ENCODE measurements around the gene NKAPL. TPM values are rescaled to one million over a fixed set of nuclear protein-coding genes. Genes with fewer than 3 reads are reported as not detected.

Gene NKAPL
- total and polyA plus RNA-seq, 10 of the 15 experiments (the other 5 are each of a cell fraction or from before 2014, with no cell fraction given), result 0.10 to 0.48 (median 0.19) TPM; not detected in 1

DNA sequence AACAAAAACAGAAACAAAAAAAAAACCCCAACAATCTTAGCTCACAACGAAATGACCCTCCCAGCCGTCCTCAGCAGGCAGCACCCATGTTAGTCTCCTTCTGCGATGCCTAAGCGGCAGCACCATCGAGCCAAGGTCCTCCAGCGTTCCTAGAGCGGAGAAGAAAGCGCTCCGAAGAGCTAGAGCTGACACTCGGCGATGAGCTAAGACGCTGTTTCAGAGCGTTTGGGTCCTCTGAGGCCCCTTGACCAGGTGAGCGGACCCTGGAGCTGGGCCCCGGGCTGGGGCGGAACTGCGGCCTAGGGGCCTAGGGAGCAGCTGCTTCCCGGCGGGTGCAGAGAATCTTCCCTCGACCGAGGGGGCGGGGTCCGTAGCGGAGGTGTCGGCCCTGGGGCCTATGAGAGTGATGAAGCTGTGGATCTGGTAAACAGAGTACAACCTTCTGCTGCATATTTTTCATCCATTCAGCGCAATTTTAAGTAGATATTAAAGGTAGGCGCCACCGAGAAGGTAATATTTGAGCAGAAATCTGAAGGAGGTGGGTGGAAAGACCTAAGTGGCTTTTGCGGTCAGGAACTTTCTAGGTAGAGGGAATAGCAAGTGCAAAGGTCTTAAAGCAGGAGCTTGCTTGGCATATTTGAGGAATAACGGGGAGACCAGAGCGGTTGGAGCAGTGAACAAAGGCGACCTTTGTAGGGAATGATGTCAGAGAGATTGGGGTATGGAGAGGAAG lies 8.0 kb downstream of the NKAPL start, which contains the start of gene ZSCAN26 (continued):
- TF ChIP-seq, protein P1, sequence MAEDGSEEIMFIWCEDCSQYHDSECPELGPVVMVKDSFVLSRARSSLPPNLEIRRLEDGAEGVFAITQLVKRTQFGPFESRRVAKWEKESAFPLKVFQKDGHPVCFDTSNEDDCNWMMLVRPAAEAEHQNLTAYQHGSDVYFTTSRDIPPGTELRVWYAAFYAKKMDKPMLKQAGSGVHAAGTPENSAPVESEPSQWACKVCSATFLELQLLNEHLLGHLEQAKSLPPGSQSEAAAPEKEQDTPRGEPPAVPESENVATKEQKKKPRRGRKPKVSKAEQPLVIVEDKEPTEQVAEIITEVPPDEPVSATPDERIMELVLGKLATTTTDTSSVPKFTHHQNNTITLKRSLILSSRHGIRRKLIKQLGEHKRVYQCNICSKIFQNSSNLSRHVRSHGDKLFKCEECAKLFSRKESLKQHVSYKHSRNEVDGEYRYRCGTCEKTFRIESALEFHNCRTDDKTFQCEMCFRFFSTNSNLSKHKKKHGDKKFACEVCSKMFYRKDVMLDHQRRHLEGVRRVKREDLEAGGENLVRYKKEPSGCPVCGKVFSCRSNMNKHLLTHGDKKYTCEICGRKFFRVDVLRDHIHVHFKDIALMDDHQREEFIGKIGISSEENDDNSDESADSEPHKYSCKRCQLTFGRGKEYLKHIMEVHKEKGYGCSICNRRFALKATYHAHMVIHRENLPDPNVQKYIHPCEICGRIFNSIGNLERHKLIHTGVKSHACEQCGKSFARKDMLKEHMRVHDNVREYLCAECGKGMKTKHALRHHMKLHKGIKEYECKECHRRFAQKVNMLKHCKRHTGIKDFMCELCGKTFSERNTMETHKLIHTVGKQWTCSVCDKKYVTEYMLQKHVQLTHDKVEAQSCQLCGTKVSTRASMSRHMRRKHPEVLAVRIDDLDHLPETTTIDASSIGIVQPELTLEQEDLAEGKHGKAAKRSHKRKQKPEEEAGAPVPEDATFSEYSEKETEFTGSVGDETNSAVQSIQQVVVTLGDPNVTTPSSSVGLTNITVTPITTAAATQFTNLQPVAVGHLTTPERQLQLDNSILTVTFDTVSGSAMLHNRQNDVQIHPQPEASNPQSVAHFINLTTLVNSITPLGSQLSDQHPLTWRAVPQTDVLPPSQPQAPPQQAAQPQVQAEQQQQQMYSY (CRISPR knock-in tag; IDR thresholded peaks at IDR 0.05), result no peak
- TF ChIP-seq, protein P2, sequence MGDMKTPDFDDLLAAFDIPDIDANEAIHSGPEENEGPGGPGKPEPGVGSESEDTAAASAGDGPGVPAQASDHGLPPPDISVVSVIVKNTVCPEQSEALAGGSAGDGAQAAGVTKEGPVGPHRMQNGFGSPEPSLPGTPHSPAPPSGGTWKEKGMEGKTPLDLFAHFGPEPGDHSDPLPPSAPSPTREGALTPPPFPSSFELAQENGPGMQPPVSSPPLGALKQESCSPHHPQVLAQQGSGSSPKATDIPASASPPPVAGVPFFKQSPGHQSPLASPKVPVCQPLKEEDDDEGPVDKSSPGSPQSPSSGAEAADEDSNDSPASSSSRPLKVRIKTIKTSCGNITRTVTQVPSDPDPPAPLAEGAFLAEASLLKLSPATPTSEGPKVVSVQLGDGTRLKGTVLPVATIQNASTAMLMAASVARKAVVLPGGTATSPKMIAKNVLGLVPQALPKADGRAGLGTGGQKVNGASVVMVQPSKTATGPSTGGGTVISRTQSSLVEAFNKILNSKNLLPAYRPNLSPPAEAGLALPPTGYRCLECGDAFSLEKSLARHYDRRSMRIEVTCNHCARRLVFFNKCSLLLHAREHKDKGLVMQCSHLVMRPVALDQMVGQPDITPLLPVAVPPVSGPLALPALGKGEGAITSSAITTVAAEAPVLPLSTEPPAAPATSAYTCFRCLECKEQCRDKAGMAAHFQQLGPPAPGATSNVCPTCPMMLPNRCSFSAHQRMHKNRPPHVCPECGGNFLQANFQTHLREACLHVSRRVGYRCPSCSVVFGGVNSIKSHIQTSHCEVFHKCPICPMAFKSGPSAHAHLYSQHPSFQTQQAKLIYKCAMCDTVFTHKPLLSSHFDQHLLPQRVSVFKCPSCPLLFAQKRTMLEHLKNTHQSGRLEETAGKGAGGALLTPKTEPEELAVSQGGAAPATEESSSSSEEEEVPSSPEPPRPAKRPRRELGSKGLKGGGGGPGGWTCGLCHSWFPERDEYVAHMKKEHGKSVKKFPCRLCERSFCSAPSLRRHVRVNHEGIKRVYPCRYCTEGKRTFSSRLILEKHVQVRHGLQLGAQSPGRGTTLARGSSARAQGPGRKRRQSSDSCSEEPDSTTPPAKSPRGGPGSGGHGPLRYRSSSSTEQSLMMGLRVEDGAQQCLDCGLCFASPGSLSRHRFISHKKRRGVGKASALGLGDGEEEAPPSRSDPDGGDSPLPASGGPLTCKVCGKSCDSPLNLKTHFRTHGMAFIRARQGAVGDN (IDR thresholded peaks at IDR 0.05), result peak; percentile 78; the same call in 1 of the 2 replicates
- TF ChIP-seq, protein P3, sequence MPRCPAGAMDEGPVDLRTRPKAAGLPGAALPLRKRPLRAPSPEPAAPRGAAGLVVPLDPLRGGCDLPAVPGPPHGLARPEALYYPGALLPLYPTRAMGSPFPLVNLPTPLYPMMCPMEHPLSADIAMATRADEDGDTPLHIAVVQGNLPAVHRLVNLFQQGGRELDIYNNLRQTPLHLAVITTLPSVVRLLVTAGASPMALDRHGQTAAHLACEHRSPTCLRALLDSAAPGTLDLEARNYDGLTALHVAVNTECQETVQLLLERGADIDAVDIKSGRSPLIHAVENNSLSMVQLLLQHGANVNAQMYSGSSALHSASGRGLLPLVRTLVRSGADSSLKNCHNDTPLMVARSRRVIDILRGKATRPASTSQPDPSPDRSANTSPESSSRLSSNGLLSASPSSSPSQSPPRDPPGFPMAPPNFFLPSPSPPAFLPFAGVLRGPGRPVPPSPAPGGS (IDR thresholded peaks at IDR 0.05; ENCODE audit: borderline replicate concordance, insufficient read depth, low read depth, low read length, poor library complexity, severe bottlenecking), result no peak
- TF ChIP-seq SPI1 (IDR thresholded peaks at IDR 0.05; ENCODE audit: borderline replicate concordance, insufficient read depth, low read depth, low read length) (no peak), ZNF217 (IDR thresholded peaks at IDR 0.05) (no peak), ZNF274 (IDR thresholded peaks at IDR 0.05; ENCODE audit: insufficient read depth, insufficient read length) (no peak), CEBPB (IDR thresholded peaks at IDR 0.05; ENCODE audit: borderline replicate concordance in 1 of 2, low read depth in 2 of 2, low read length in 2 of 2) (no peak), MXI1 (IDR thresholded peaks at IDR 0.05; ENCODE audit: low read depth, low read length) (0 out of 2 replicates have a peak, but pooled peaks have one; percentile 32), HDGF (IDR thresholded peaks at IDR 0.05) (0 out of 2 replicates have a peak, but pooled peaks have one; percentile 60), JUNB (IDR thresholded peaks at IDR 0.05) (no peak), NFYB (IDR thresholded peaks at IDR 0.05; ENCODE audit: insufficient read depth, low read depth, low read length) (no peak), POLR2A (IDR thresholded peaks at IDR 0.05; ENCODE audit: low read depth, low read length) (peak; percentile 82), TCF3 (IDR thresholded peaks at IDR 0.05; ENCODE audit: borderline replicate concordance, insufficient read depth, low read depth, low read length) (no peak), TARDBP (IDR thresholded peaks at IDR 0.05; ENCODE audit: borderline replicate concordance) (no peak), STAT3 (IDR thresholded peaks at IDR 0.05; ENCODE audit: low read depth, low read length) (no peak), KAT2A (conservative IDR thresholded peaks at IDR 0.05; ENCODE audit: control insufficient read depth, low read depth, low read length) (no peak)
- TF ChIP-seq, protein P4, sequence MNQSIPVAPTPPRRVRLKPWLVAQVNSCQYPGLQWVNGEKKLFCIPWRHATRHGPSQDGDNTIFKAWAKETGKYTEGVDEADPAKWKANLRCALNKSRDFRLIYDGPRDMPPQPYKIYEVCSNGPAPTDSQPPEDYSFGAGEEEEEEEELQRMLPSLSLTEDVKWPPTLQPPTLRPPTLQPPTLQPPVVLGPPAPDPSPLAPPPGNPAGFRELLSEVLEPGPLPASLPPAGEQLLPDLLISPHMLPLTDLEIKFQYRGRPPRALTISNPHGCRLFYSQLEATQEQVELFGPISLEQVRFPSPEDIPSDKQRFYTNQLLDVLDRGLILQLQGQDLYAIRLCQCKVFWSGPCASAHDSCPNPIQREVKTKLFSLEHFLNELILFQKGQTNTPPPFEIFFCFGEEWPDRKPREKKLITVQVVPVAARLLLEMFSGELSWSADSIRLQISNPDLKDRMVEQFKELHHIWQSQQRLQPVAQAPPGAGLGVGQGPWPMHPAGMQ (IDR thresholded peaks at IDR 0.05; ENCODE audit: borderline replicate concordance), result no peak
- TF ChIP-seq, protein P5, sequence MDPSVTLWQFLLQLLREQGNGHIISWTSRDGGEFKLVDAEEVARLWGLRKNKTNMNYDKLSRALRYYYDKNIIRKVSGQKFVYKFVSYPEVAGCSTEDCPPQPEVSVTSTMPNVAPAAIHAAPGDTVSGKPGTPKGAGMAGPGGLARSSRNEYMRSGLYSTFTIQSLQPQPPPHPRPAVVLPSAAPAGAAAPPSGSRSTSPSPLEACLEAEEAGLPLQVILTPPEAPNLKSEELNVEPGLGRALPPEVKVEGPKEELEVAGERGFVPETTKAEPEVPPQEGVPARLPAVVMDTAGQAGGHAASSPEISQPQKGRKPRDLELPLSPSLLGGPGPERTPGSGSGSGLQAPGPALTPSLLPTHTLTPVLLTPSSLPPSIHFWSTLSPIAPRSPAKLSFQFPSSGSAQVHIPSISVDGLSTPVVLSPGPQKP (IDR thresholded peaks at IDR 0.05; ENCODE audit: low read depth, low read length), result peak; percentile 19; the same call in 1 of the 2 replicates
